Measurements from ENCODE around the gene SCARB1. TPM values are rescaled to one million over a fixed set of nuclear protein-coding genes. Genes with fewer than 3 reads are reported as not detected.
"Not testable (repeated sequence)": the region's sequence is repeated elsewhere in the genome, so short reads cannot be mapped to it uniquely, and the experiment has no call there.

SCARB1 gene
- total RNA-seq, 6 experiments from 2014 or later: 128 to 359 (median 214) TPM

- no peaks in the 10 kb centered on the region for H3K27me3 ChIP-seq
- H3K27ac ChIP-seq: no peak overlapping the region
- no peaks in the 10 kb centered on the region for H3K36me3 ChIP-seq
- H3K9me3 ChIP-seq: no peaks in the 10 kb centered on the region
- TF ChIP-seq POLR2A (IDR thresholded peaks at IDR 0.05) (no peak), CTCF (IDR thresholded peaks at IDR 0.05) (no peak)
- 75% methylated on average over 4 of the region's 5 CpGs for WGBS (ENCODE audit: insufficient coverage, low coverage, low lambda C conversion rate, missing lambda C conversion rate)
- no peak overlapping the region for H3K4me3 ChIP-seq
- H3K4me1 ChIP-seq: peaks cover 0 to 38% (median 11%) of the 10 kb centered on the region in 4 donors
- intact Hi-C loops (cut with DNase I): loop anchor here in 1 of 2 donors (10.0 kb wide), 1 partner anchor 112 kb away; no protein-coding TSS in a partner anchor
- DNase-seq: no peak
- ATAC-seq: no peak
Measured at GRCh38 chr12:124896461-124896860, 32.8 kb upstream of the SCARB1 start.

GRCh38 chr12:124893792-124894516, 30.3 kb upstream of the SCARB1 start:
- WGBS (ENCODE audit: insufficient coverage, low coverage, low lambda C conversion rate, missing lambda C conversion rate): 91% methylated on average over 6 of the region's 9 CpGs
- ATAC-seq: no peak

GRCh38 chr12:124888260-124888659, 24.6 kb upstream of the SCARB1 start:
- Histone ChIP-seq H3K9me3 (no peaks in the 10 kb centered on the region), H3K36me3 (no peaks in the 10 kb centered on the region), H3K27ac (peak overlapping the region in 2 of 3 donors; percentile 22 to 44), H3K27me3 (no peaks in the 10 kb centered on the region), H3K4me1 (peaks cover 0 to 24% (median 3%) of the 10 kb centered on the region in 4 donors), H3K4me3 (no peak overlapping the region)
- ATAC-seq (peak; percentile 67 to 84 (median 76)), DNase-seq (peak in 2 of 3 donors; percentile 64 to 76)
- TF ChIP-seq POLR2A (IDR thresholded peaks at IDR 0.05) (no peak), CTCF (IDR thresholded peaks at IDR 0.05) (no peak)
- 32% methylated on average over 2 of the region's 2 CpGs for WGBS (ENCODE audit: insufficient coverage, low coverage, low lambda C conversion rate, missing lambda C conversion rate)
- intact Hi-C loops (cut with DNase I): loop anchor here in 1 of 2 donors (10.0 kb wide), 1 partner anchor 83 kb away; no protein-coding TSS in a partner anchor

More at GRCh38 chr12:124893792-124894516, 30.3 kb upstream of the SCARB1 start:
- Histone ChIP-seq H3K27ac (no peak overlapping the region), H3K4me3 (no peak overlapping the region), H3K4me1 (peaks cover 0 to 19% (median 4%) of the 10 kb centered on the region in 4 donors), H3K36me3 (no peaks in the 10 kb centered on the region), H3K9me3 (no peaks in the 10 kb centered on the region), H3K27me3 (no peaks in the 10 kb centered on the region)
- DNase-seq: no peak
- intact Hi-C loops (cut with DNase I): loop anchor here in 1 of 2 donors (10.0 kb wide), 1 partner anchor 109 kb away; no protein-coding TSS in a partner anchor
- TF ChIP-seq POLR2A (IDR thresholded peaks at IDR 0.05) (no peak), CTCF (IDR thresholded peaks at IDR 0.05) (no peak)

- 97% methylated on average over 8 of the region's 9 CpGs for WGBS (ENCODE audit: insufficient coverage, low coverage, low lambda C conversion rate, missing lambda C conversion rate)
- Histone ChIP-seq H3K4me1 (peaks cover 0 to 24% (median 3%) of the 10 kb centered on the region in 4 donors), H3K27ac (peak overlapping the region in 2 of 3 donors; percentile 22 to 44)
- H3K9me3 ChIP-seq, H3K4me3 ChIP-seq, H3K27me3 ChIP-seq, ATAC-seq, H3K36me3 ChIP-seq: not testable (repeated sequence)
- peak in 1 of 3 donors; percentile 18 for DNase-seq
- intact Hi-C loops (cut with DNase I): loop anchor here in 1 of 2 donors (10.0 kb wide), 1 partner anchor 83 kb away; no protein-coding TSS in a partner anchor
Measured at GRCh38 chr12:124887766-124888165, 24.1 kb upstream of the SCARB1 start.

Measured in right lobe of liver (tissue), 6 donors.